ENCODE measurements around the gene NUDT14.

NUDT14 gene

DNA sequence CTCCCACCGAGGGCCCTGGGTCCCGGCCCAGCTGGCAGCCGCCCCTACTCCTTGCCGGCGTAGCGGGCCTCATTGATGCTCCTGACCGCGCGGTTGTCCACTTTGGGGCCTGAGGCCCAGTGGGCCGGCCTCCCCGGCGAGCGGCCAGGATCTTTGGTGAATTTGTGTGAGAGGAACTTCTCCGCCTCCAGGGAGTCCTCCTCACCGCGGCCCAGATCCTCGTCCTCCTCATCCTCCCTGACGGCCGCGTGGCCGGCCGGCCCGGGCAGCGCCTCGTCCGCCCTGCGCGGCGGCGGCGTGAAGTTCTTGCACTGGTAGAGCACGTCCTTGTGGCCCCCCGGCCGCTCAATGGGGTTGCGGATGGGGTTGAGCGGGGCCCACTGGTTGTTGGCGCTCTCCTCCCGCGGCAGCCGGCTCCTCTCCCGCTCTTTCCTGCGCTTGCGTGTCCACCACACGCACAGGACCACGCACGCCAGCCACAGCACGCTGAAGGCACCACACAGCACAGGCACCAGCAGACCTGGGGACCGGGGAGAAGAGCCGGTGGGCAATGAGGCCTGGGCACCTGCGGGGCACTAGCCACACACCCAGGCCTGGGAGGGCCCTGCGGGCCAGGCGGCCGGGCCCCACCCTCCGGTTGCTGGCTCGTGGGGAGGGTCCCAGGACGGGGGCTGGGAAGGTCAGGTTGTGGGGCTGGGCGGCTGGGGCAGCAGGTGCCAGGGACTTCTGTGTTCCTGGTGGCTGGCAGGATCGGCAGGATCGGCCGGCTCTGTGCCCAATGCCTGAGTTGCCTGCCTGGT lies 38.3 kb downstream of the NUDT14 start:
- no peak for TF ChIP-seq GATA2 (IDR thresholded peaks at IDR 0.05; ENCODE audit: low read depth, low read length)
- TF ChIP-seq GATA3 (IDR thresholded peaks at IDR 0.05; ENCODE audit: low read depth, low read length), result no peak

GRCh38 chr14:105141486-105142281 lies 39.4 kb downstream of the NUDT14 start:
- TF ChIP-seq GATA3 (IDR thresholded peaks at IDR 0.05; ENCODE audit: low read depth, low read length) (no peak), GATA2 (IDR thresholded peaks at IDR 0.05; ENCODE audit: low read depth, low read length) (no peak)

DNA sequence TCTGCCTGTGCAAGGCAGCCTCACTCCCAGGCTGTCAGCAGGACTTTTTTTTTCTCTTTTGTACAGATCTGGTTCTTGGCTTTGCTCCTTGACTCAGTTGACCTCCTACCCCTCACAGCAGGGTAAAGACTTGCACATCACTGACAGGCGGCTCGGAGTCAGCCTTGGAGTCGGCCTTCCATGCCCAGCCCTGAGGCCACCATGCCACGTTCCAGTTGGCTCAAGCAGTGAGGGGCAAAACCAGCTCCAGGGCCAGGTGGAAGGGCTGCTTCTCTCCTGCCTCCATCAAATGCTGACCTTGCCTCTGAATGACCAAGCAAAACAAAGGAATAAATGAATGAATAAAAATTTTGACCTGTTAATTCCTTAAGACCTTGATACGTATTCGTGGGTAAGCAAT lies 40.1 kb downstream of the NUDT14 start:
- no peak for TF ChIP-seq GATA3 (IDR thresholded peaks at IDR 0.05; ENCODE audit: low read depth, low read length)
- no peak for TF ChIP-seq GATA2 (IDR thresholded peaks at IDR 0.05; ENCODE audit: low read depth, low read length)

- TF ChIP-seq GATA2 (IDR thresholded peaks at IDR 0.05; ENCODE audit: low read depth, low read length) (no peak), GATA3 (IDR thresholded peaks at IDR 0.05; ENCODE audit: low read depth, low read length) (no peak)
These were observed 40.5 kb downstream of the NUDT14 start for GRCh38 chr14:105140581-105140980.

- TF ChIP-seq GATA3 (IDR thresholded peaks at IDR 0.05; ENCODE audit: low read depth, low read length), result no peak
- TF ChIP-seq GATA2 (IDR thresholded peaks at IDR 0.05; ENCODE audit: low read depth, low read length), result no peak
These were observed 41.3 kb downstream of the NUDT14 start for GRCh38 chr14:105139831-105140239.

- TF ChIP-seq GATA3 (IDR thresholded peaks at IDR 0.05; ENCODE audit: low read depth, low read length) (no peak), GATA2 (IDR thresholded peaks at IDR 0.05; ENCODE audit: low read depth, low read length) (no peak)
These were observed 41.8 kb downstream of the NUDT14 start for GRCh38 chr14:105139212-105139825.

- TF ChIP-seq GATA3 (IDR thresholded peaks at IDR 0.05; ENCODE audit: low read depth, low read length), result no peak
- no peak for TF ChIP-seq GATA2 (IDR thresholded peaks at IDR 0.05; ENCODE audit: low read depth, low read length)
These were observed 42.5 kb downstream of the NUDT14 start for GRCh38 chr14:105138551-105139111.

DNA sequence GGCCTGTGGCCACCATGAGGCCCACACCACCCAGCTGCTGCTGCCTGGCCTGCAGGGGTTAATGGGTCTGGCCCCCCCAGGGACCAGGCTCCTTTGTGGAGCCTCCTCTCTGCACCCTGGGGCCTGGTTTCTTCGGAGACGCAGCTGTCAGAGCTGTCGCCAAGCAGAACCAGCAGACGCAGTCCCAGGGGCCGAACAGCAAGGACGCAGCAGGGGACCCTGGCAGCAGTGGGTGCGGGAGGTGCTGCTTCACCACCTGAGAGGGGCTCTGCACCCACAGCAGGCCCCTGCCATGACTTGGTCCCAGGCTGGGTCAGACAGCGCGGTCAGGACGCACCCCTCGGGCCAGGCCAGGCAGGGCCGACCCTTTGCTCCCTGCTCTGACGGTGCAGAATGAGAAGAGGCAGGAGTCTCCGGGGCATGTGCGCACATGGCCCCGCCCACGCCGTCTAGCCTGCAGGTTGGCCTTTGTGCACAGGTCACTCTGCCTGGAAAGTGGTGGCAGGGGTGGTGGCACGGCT lies 43.0 kb downstream of the NUDT14 start:
- TF ChIP-seq GATA2 (IDR thresholded peaks at IDR 0.05; ENCODE audit: low read depth, low read length) (no peak), GATA3 (IDR thresholded peaks at IDR 0.05; ENCODE audit: low read depth, low read length) (no peak)

- TF ChIP-seq GATA2 (IDR thresholded peaks at IDR 0.05; ENCODE audit: low read depth, low read length) (no peak), GATA3 (IDR thresholded peaks at IDR 0.05; ENCODE audit: low read depth, low read length) (no peak)
These were observed 43.6 kb downstream of the NUDT14 start for GRCh38 chr14:105137481-105138020.

GRCh38 chr14:105136401-105137322 lies 44.5 kb downstream of the NUDT14 start:
- TF ChIP-seq GATA3 (IDR thresholded peaks at IDR 0.05; ENCODE audit: low read depth, low read length), result no peak
- no peak for TF ChIP-seq GATA2 (IDR thresholded peaks at IDR 0.05; ENCODE audit: low read depth, low read length)

GRCh38 chr14:105135700-105136395 lies 45.3 kb downstream of the NUDT14 start:
- TF ChIP-seq GATA2 (IDR thresholded peaks at IDR 0.05; ENCODE audit: low read depth, low read length), result no peak
- TF ChIP-seq GATA3 (IDR thresholded peaks at IDR 0.05; ENCODE audit: low read depth, low read length), result no peak

Measured in SH-SY5Y (cell line).